ENCODE results near the gene C1orf167.

C1orf167 gene

GRCh38 chr1:11764115-11764514 lies 2.1 kb downstream of the C1orf167 start:
- Histone ChIP-seq H4K20me1 (ENCODE audit: insufficient read depth, low read length) (no peaks in the 10 kb centered on the region), H3K9ac (ENCODE audit: low read length) (no peak overlapping the region), H3K4me3 (ENCODE audit: low read length) (no peak overlapping the region), H2AFZ (ENCODE audit: low read length) (no peak overlapping the region), H3K4me2 (ENCODE audit: low read depth, low read length) (no peak overlapping the region), H3F3A (ENCODE audit: insufficient read depth, low read length) (no peaks in the 10 kb centered on the region), H3K79me2 (ENCODE audit: low read length) (no peaks in the 10 kb centered on the region), H3K27ac (ENCODE audit: low read length) (no peak overlapping the region), H3K9me2 (replicated peaks; ENCODE audit: insufficient read depth, low read length) (no peaks in the 10 kb centered on the region), H3K4me1 (ENCODE audit: low read length) (no peaks in the 10 kb centered on the region), H3K27me3 (replicated peaks; ENCODE audit: insufficient read depth, low read length) (peaks cover 36% of the 10 kb centered on the region), H3K36me3 (replicated peaks; ENCODE audit: insufficient read depth, low read length) (no peaks in the 10 kb centered on the region), H3K9me3 (replicated peaks; ENCODE audit: insufficient read depth, low read length) (no peaks in the 10 kb centered on the region)
- DNase-seq = no peak
- TF ChIP-seq EZH2phosphoT487 (IDR thresholded peaks at IDR 0.05; ENCODE audit: low read length) (no peak), EZH2 (optimal IDR thresholded peaks at IDR 0.05; ENCODE audit: low read depth, low read length) (no peak), CTCF (IDR thresholded peaks at IDR 0.05; ENCODE audit: low read length) (no peak)

GRCh38 chr1:11764519-11764918 lies 2.5 kb downstream of the C1orf167 start:
- no peak overlapping the region for H3K27ac ChIP-seq (ENCODE audit: low read length)
- no peak overlapping the region for H3K4me3 ChIP-seq (ENCODE audit: low read length)
- TF ChIP-seq CTCF (IDR thresholded peaks at IDR 0.05; ENCODE audit: low read length) = no peak
- no peak for TF ChIP-seq EZH2 (optimal IDR thresholded peaks at IDR 0.05; ENCODE audit: low read depth, low read length)
- TF ChIP-seq EZH2phosphoT487 (IDR thresholded peaks at IDR 0.05; ENCODE audit: low read length) = no peak
- H4K20me1 ChIP-seq (ENCODE audit: insufficient read depth, low read length) = no peaks in the 10 kb centered on the region
- H3K79me2 ChIP-seq (ENCODE audit: low read length) = no peaks in the 10 kb centered on the region
- H3K4me2 ChIP-seq (ENCODE audit: low read depth, low read length) = no peak overlapping the region
- no peaks in the 10 kb centered on the region for H3K36me3 ChIP-seq (replicated peaks; ENCODE audit: insufficient read depth, low read length)
- H3K9me2 ChIP-seq (replicated peaks; ENCODE audit: insufficient read depth, low read length) = no peaks in the 10 kb centered on the region
- no peak for DNase-seq
- H3K27me3 ChIP-seq (replicated peaks; ENCODE audit: insufficient read depth, low read length) = peaks cover 39% of the 10 kb centered on the region
- no peaks in the 10 kb centered on the region for H3K9me3 ChIP-seq (replicated peaks; ENCODE audit: insufficient read depth, low read length)
- no peak overlapping the region for H2AFZ ChIP-seq (ENCODE audit: low read length)
- no peak overlapping the region for H3K9ac ChIP-seq (ENCODE audit: low read length)
- no peaks in the 10 kb centered on the region for H3F3A ChIP-seq (ENCODE audit: insufficient read depth, low read length)
- H3K4me1 ChIP-seq (ENCODE audit: low read length) = no peaks in the 10 kb centered on the region

- H3K4me3 ChIP-seq (ENCODE audit: low read length) = no peak overlapping the region
- no peaks in the 10 kb centered on the region for H3K4me1 ChIP-seq (ENCODE audit: low read length)
- no peaks in the 10 kb centered on the region for H3K36me3 ChIP-seq (replicated peaks; ENCODE audit: insufficient read depth, low read length)
- no peak overlapping the region for H2AFZ ChIP-seq (ENCODE audit: low read length)
- no peaks in the 10 kb centered on the region for H3K9me2 ChIP-seq (replicated peaks; ENCODE audit: insufficient read depth, low read length)
- no peak for DNase-seq
- peaks cover 46% of the 10 kb centered on the region for H3K27me3 ChIP-seq (replicated peaks; ENCODE audit: insufficient read depth, low read length)
- H3K4me2 ChIP-seq (ENCODE audit: low read depth, low read length) = no peak overlapping the region
- H3K79me2 ChIP-seq (ENCODE audit: low read length) = no peaks in the 10 kb centered on the region
- H3K27ac ChIP-seq (ENCODE audit: low read length) = no peak overlapping the region
- H4K20me1 ChIP-seq (ENCODE audit: insufficient read depth, low read length) = no peaks in the 10 kb centered on the region
- H3F3A ChIP-seq (ENCODE audit: insufficient read depth, low read length) = no peaks in the 10 kb centered on the region
- TF ChIP-seq CTCF (IDR thresholded peaks at IDR 0.05; ENCODE audit: low read length) (no peak), EZH2 (optimal IDR thresholded peaks at IDR 0.05; ENCODE audit: low read depth, low read length) (no peak), EZH2phosphoT487 (IDR thresholded peaks at IDR 0.05; ENCODE audit: low read length) (no peak)
- H3K9me3 ChIP-seq (replicated peaks; ENCODE audit: insufficient read depth, low read length) = no peaks in the 10 kb centered on the region
- no peak overlapping the region for H3K9ac ChIP-seq (ENCODE audit: low read length)
Measured at GRCh38 chr1:11765661-11766428, 3.9 kb downstream of the C1orf167 start.

All from MM.1S (cell line).